HL-60 (cell line): ENCODE results near the gene LAMA2.

Experiments
- DNase-seq, 2 experiments: peaks; one replicate each; pipeline ENCODE4 v3.0.0-alpha.2; 2010 to 2020; ENCODE audit warnings: low read depth in 1 of 2, low spot score in 1 of 2
- H3K27ac ChIP-seq: fragments of 250-450 bp; sonication (Bioruptor Pico); replicated peaks from 2 replicates; pipeline ENCODE4 v1.5.1; 2020; ENCODE audit warnings: mild to moderate bottlenecking, moderate library complexity
- H3K27me3 ChIP-seq: fragments of 250-450 bp; sonication (Bioruptor Pico); 2 replicates; pipeline ENCODE4 v1.5.1; 2021; ENCODE audit warnings: mild to moderate bottlenecking, moderate library complexity; ENCODE audit not compliant: insufficient read depth, poor library complexity, severe bottlenecking
- H3K4me3 ChIP-seq: replicated peaks from 2 replicates; pipeline ENCODE4 v1.5.1; 2011; ENCODE audit warnings: mild to moderate bottlenecking, control low read depth, low read length; ENCODE audit not compliant: insufficient read depth
- CTCF ChIP-seq: IDR thresholded peaks from one replicate; pipeline ENCODE4 v1.5.1; 2011; ENCODE audit warnings: low read length, control low read depth, inconsistent platforms; ENCODE audit not compliant: insufficient read depth
- GABPA ChIP-seq: IDR thresholded peaks from 2 replicates; pipeline ENCODE4 v1.6.1; 2012; ENCODE audit warnings: low read depth
- POLR2AphosphoS5 ChIP-seq: IDR thresholded peaks from 2 replicates; pipeline ENCODE4 v1.6.1; 2012; ENCODE audit warnings: low read depth
- SPI1 ChIP-seq: IDR thresholded peaks from 2 replicates; pipeline ENCODE4 v1.6.1; 2012; ENCODE audit warnings: low read depth, mild to moderate bottlenecking, borderline replicate concordance
- TF ChIP-seq, protein P1 (sequence below): IDR thresholded peaks from 2 replicates; pipeline ENCODE4 v1.6.1; 2012; ENCODE audit warnings: low read depth; ENCODE audit not compliant: insufficient replicate concordance

Gene LAMA2

DNA sequence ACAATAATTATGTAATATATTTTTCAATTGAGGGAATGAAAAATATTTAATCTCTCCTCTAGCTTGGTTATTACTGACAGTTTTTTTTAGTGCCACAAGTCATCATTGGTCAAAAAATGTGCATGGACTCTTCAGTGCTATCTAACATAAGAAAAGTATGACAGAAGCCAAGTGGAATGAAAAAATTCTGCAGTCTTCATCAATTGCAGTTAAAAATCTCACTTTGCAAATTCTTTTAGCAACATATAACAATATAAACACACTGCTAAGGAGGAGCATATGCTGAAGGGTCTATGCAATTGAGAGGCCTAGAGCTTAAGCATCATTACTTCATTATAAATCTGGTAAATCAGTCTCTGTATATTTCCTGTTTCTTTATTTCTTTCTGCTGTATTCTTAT is 652.0 kb downstream of the LAMA2 start:
- no peak for TF ChIP-seq POLR2AphosphoS5
- no peak for TF ChIP-seq GABPA
- TF ChIP-seq, protein P1, sequence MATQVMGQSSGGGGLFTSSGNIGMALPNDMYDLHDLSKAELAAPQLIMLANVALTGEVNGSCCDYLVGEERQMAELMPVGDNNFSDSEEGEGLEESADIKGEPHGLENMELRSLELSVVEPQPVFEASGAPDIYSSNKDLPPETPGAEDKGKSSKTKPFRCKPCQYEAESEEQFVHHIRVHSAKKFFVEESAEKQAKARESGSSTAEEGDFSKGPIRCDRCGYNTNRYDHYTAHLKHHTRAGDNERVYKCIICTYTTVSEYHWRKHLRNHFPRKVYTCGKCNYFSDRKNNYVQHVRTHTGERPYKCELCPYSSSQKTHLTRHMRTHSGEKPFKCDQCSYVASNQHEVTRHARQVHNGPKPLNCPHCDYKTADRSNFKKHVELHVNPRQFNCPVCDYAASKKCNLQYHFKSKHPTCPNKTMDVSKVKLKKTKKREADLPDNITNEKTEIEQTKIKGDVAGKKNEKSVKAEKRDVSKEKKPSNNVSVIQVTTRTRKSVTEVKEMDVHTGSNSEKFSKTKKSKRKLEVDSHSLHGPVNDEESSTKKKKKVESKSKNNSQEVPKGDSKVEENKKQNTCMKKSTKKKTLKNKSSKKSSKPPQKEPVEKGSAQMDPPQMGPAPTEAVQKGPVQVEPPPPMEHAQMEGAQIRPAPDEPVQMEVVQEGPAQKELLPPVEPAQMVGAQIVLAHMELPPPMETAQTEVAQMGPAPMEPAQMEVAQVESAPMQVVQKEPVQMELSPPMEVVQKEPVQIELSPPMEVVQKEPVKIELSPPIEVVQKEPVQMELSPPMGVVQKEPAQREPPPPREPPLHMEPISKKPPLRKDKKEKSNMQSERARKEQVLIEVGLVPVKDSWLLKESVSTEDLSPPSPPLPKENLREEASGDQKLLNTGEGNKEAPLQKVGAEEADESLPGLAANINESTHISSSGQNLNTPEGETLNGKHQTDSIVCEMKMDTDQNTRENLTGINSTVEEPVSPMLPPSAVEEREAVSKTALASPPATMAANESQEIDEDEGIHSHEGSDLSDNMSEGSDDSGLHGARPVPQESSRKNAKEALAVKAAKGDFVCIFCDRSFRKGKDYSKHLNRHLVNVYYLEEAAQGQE: no peak
- no peak for TF ChIP-seq CTCF
- no peak for TF ChIP-seq SPI1
- DNase-seq: no peak
- H3K27me3 ChIP-seq: peaks cover 10% of the 10 kb centered on the region
- no peak overlapping the region for H3K4me3 ChIP-seq
- H3K27ac ChIP-seq: no peak overlapping the region

DNA sequence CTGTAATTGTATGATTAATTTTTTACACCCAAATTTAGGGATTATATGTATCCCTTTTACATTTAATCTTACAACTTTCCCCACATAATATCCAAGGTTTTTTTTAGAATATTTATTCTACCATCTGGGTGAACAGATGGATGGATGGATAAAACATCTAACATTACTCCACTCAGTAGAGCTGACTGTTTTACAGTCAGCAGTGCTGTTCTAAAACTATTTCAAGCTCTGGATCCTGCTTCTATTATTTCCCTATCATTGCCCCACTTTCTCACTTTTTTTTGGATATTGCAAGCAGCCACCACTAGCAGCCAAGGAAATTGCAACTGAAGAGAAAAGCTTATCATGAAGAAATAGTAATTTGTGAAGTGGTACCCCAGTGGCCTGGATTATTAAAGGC is 653.3 kb downstream of the LAMA2 start:
- Histone ChIP-seq H3K4me3 (no peak overlapping the region), H3K27me3 (peaks cover 10% of the 10 kb centered on the region), H3K27ac (no peak overlapping the region)
- TF ChIP-seq POLR2AphosphoS5 (no peak), GABPA (no peak), SPI1 (no peak)
- TF ChIP-seq, protein P1: no peak
- DNase-seq: no peak

- TF ChIP-seq GABPA: no peak
- TF ChIP-seq POLR2AphosphoS5: no peak
- no peak for TF ChIP-seq SPI1
- no peak for TF ChIP-seq CTCF
- TF ChIP-seq, protein P1: no peak
- DNase-seq: no peak
- Histone ChIP-seq H3K4me3 (no peak overlapping the region), H3K27me3 (peaks cover 10% of the 10 kb centered on the region), H3K27ac (no peak overlapping the region)
Measured at GRCh38 chr6:129539032-129539431, 656.1 kb downstream of the LAMA2 start.
